ENCODE data around the gene FIBCD1.

Gene FIBCD1

GRCh38 chr9:130872912-130873503, 66.0 kb downstream of the FIBCD1 start:
- H3K4me3 ChIP-seq (ENCODE audit: low read length), result no peak overlapping the region
- DNase-seq (ENCODE audit: low read depth), result no peak
- TF ChIP-seq, protein P1, sequence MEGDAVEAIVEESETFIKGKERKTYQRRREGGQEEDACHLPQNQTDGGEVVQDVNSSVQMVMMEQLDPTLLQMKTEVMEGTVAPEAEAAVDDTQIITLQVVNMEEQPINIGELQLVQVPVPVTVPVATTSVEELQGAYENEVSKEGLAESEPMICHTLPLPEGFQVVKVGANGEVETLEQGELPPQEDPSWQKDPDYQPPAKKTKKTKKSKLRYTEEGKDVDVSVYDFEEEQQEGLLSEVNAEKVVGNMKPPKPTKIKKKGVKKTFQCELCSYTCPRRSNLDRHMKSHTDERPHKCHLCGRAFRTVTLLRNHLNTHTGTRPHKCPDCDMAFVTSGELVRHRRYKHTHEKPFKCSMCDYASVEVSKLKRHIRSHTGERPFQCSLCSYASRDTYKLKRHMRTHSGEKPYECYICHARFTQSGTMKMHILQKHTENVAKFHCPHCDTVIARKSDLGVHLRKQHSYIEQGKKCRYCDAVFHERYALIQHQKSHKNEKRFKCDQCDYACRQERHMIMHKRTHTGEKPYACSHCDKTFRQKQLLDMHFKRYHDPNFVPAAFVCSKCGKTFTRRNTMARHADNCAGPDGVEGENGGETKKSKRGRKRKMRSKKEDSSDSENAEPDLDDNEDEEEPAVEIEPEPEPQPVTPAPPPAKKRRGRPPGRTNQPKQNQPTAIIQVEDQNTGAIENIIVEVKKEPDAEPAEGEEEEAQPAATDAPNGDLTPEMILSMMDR (conservative IDR thresholded peaks at IDR 0.05; ENCODE audit: low read depth, low read length), result no peak

DNA sequence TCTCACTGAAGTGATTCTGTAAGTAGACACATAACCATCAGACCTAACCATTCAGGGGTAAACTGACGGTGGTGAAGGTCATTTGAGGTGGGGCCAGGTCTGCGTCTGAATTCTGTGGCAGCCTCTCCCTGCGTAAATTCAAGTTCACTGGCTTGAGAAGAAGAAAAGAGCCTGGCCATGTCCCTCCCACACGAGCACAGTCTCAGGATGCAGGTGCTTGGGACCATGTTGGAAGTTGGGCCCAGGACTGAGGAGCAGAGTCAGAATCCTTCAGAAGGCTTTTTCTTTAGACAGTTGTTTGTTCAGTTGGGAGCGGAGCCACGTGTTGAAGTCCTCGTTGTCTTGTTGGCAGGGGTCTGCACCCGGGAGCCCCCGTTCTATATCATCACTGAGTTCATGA, 66.5 kb downstream of the FIBCD1 start:
- TF ChIP-seq, protein P1 (conservative IDR thresholded peaks at IDR 0.05; ENCODE audit: low read depth, low read length), result no peak
- no peak for DNase-seq (ENCODE audit: low read depth)
- no peak overlapping the region for H3K4me3 ChIP-seq (ENCODE audit: low read length)

GRCh38 chr9:130872093-130872492, 67.0 kb downstream of the FIBCD1 start:
- TF ChIP-seq, protein P1 (conservative IDR thresholded peaks at IDR 0.05; ENCODE audit: low read depth, low read length), result no peak
- DNase-seq (ENCODE audit: low read depth), result no peak
- no peak overlapping the region for H3K4me3 ChIP-seq (ENCODE audit: low read length)

DNA sequence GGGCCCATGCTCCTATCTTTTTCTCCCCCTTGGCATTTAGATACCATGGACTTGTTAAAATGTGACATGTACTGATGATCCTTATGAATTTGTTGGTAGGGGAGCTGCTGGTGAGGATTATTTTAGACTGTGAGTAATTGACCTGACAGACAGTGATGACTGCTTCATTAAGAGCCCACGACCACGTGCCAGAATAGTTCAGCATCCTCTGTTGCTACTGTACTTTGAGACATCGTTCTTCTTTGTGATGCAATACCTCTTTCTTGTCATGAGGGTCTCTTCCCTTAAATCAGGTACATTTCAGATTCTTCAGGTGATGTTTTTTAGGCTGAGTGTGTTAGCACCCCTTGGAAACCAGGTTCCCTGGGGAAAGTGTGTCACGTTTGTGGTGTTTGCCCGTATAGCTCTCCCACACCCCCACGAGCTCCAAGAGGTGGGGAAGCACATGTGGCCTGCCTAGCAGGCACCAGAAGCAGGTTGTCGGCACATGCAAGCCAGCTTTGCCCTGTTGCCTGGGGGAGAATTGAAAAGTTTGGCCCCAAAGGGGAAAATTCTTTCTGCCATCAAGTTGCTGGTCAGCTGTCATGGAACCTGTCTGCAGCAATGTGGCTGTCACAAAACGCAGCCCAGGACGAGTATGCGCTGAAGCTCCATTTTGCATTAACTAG, 67.5 kb downstream of the FIBCD1 start:
- DNase-seq (ENCODE audit: low read depth), result no peak
- no peak overlapping the region for H3K4me3 ChIP-seq (ENCODE audit: low read length)
- TF ChIP-seq, protein P1 (conservative IDR thresholded peaks at IDR 0.05; ENCODE audit: low read depth, low read length), result no peak

DNA sequence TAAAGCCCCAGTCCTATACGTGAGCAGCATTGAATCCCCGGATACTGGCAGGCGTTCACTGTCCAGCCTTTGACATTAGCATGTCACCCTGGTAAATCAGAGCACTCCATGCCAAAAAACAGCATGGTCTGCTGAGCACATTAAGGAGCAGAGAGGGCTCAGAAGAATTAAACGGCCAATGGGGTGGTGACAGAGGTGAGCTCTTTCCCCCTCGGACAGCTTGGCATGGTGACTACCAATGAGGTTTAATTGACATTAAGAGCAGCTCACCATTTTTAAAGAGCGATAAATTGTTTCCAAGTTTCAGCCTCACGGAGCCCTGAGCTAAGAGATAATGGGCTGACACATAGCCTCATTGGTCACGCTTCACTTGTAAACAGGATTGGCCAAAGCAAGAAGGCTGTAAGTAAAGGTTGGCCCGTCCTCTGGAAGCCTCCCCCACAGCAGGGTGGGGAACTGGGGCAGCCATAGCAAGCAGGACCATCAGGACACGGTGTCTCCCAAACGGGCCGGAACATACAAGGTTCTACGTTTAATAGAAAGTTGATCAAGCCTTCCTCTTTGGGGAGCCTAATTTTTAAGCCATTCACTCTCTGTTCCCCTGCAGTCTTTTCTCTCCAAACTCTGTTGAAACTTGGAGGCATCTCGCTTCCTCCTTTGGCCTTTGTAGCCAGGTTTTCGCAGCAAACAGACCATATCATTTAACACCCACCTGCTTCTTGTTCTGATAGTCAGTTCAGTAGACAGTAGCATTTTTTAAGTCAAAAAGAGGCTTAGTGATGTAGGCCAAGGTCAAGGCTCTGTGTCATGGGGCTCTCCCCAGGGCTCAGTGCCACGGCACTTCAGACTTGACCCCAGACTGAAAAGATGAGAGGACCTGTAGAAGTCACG, 68.3 kb downstream of the FIBCD1 start:
- TF ChIP-seq, protein P1 (conservative IDR thresholded peaks at IDR 0.05; ENCODE audit: low read depth, low read length), result no peak
- no peak overlapping the region for H3K4me3 ChIP-seq (ENCODE audit: low read length)
- DNase-seq (ENCODE audit: low read depth), result no peak

DNA sequence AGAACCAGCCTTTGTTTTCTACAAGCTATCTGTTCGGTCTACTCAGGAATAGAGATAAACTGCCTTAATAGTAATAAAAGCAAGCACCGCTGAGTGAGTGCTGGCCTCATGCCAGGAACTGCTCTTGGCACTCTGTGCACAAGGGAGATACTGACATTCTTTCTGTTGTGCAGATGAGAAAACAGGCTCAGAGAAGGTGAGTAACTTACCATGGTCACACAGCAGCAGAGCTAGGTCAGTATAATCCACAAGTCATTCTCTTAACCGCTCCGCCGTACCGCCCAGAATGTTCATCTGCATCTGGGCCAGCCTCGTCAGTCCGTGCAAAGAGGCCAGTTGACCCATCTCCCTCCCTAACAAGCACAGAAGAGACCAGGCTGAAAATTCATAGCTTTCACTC, 69.8 kb downstream of the FIBCD1 start:
- H3K4me3 ChIP-seq (ENCODE audit: low read length), result no peak overlapping the region
- no peak for DNase-seq (ENCODE audit: low read depth)
- TF ChIP-seq, protein P1 (conservative IDR thresholded peaks at IDR 0.05; ENCODE audit: low read depth, low read length), result no peak

All from retinal pigment epithelial cell (primary cell).